Mesendoderm (in vitro differentiated cells): ENCODE data around the gene ARL13B.

ENCODE experiments used
- DNase-seq: peaks from one replicate; pipeline ENCODE4 v3.0.0; 2013
- H2AK5ac ChIP-seq: 2 replicates; pipeline ENCODE4 v1.6.1; 2013; ENCODE audit warnings: low read length, inconsistent platforms
- H2BK120ac ChIP-seq: 2 replicates; pipeline ENCODE4 v1.6.1; 2013; ENCODE audit warnings: low read depth, mild to moderate bottlenecking, low read length, moderate library complexity, mixed read lengths
- H2BK15ac ChIP-seq: replicated peaks from 2 replicates; pipeline ENCODE4 v1.6.1; 2013; ENCODE audit warnings: low read depth, mild to moderate bottlenecking, moderate library complexity
- H2BK5ac ChIP-seq: 2 replicates; pipeline ENCODE4 v1.6.1; 2013; ENCODE audit warnings: low read length, inconsistent platforms
- H3K18ac ChIP-seq: 2 replicates; pipeline ENCODE4 v1.6.1; 2013; ENCODE audit warnings: mild to moderate bottlenecking, low read length, mixed read lengths
- H3K23ac ChIP-seq: one replicate; pipeline ENCODE4 v1.6.1; 2013; ENCODE audit warnings: low read length
- H3K27ac ChIP-seq: 2 replicates; pipeline ENCODE4 v1.5.1; 2013; ENCODE audit warnings: low read depth, mild to moderate bottlenecking, inconsistent platforms, low read length, moderate library complexity
- H3K27me3 ChIP-seq: 2 replicates; pipeline ENCODE4 v1.6.1; 2013; ENCODE audit warnings: low read length, control low read depth, mild to moderate bottlenecking, inconsistent platforms; ENCODE audit not compliant: insufficient read depth, poor library complexity
- H3K36me3 ChIP-seq: 2 replicates; pipeline ENCODE4 v1.6.1; 2013; ENCODE audit warnings: low read length, inconsistent platforms; ENCODE audit not compliant: control insufficient read depth, insufficient read depth
- H3K4ac ChIP-seq: one replicate; pipeline ENCODE4 v1.6.1; 2013; ENCODE audit warnings: low read depth, mild to moderate bottlenecking, low read length, moderate library complexity
- H3K4me1 ChIP-seq: 2 replicates; pipeline ENCODE4 v1.6.1; 2013; ENCODE audit warnings: low read depth, low read length, inconsistent platforms; ENCODE audit not compliant: control insufficient read depth
- H3K4me2 ChIP-seq: 2 replicates; pipeline ENCODE4 v1.6.1; 2013; ENCODE audit warnings: low read length
- H3K4me3 ChIP-seq: 2 replicates; pipeline ENCODE4 v1.5.1; 2013; ENCODE audit warnings: mild to moderate bottlenecking, low read length
- H3K56ac ChIP-seq: one replicate; pipeline ENCODE4 v1.6.1; 2013; ENCODE audit warnings: low read length
- H3K79me1 ChIP-seq: 2 replicates; pipeline ENCODE4 v1.6.1; 2013; ENCODE audit warnings: low read length, inconsistent platforms
- H3K79me2 ChIP-seq: 2 replicates; pipeline ENCODE4 v1.6.1; 2013; ENCODE audit warnings: mild to moderate bottlenecking, low read length; ENCODE audit not compliant: control insufficient read depth, insufficient read depth
- H3K9ac ChIP-seq: 2 replicates; pipeline ENCODE4 v1.6.1; 2013; ENCODE audit warnings: low read length, inconsistent platforms
- H4K5ac ChIP-seq: one replicate; pipeline ENCODE4 v1.6.1; 2013; ENCODE audit warnings: low read length
- H4K8ac ChIP-seq: one replicate; pipeline ENCODE4 v1.6.1; 2013; ENCODE audit warnings: low read depth, mild to moderate bottlenecking, control low read depth, low read length, moderate library complexity
- WGBS: extraction: QIAGEN DNeasy Blood & Tissue Kit; methylation state at CpG from one replicate; pipeline ENCODE4 v1.1.7; 2013; ENCODE audit warnings: low lambda C conversion rate, missing lambda C conversion rate; ENCODE audit not compliant: insufficient coverage; ENCODE audit errors: extremely low coverage; 5-methylcytosine and 5-hydroxymethylcytosine counted together

Gene ARL13B

DNA sequence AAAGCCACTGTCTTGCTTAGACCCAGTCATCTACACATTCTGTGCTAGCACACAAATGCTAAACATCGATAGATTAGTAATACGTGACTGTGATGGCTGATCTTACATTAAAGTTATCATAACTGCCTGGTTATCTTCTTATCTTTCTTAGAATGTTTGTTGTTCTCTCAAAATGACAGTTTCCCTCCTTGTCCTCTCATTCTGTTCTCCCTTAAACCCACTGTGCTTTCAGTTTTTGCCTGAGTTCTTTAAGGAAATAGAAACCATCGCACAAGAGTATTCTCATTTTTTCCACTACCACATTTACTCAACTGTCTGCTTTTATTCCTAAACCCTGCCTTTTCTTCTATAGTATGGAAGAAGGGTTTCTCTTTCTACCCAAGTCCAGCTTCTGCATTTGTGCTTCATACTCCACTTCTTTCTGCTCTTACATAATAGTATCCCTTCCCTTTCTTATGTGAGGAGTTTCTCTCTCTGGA, 31.3 kb downstream of the ARL13B start:
- no peaks in the 10 kb centered on the region for H3K27me3 ChIP-seq
- H3K79me2 ChIP-seq: no peaks in the 10 kb centered on the region
- no peaks in the 10 kb centered on the region for H3K79me1 ChIP-seq
- DNase-seq: no peak
- no peak overlapping the region for H2BK15ac ChIP-seq
- H4K8ac ChIP-seq: no peak overlapping the region
- no peaks in the 10 kb centered on the region for H3K36me3 ChIP-seq
- no CpG with 5 or more reads among the region's 3 CpGs for WGBS
- no peak overlapping the region for H3K9ac ChIP-seq
- no peak overlapping the region for H2AK5ac ChIP-seq
- no peak overlapping the region for H3K4me2 ChIP-seq
- H2BK120ac ChIP-seq: no peak overlapping the region
- no peaks in the 10 kb centered on the region for H3K4me1 ChIP-seq
- no peak overlapping the region for H3K23ac ChIP-seq
- no peak overlapping the region for H3K56ac ChIP-seq
- no peak overlapping the region for H3K4ac ChIP-seq
- no peak overlapping the region for H3K27ac ChIP-seq
- no peak overlapping the region for H3K18ac ChIP-seq
- no peak overlapping the region for H2BK5ac ChIP-seq
- no peak overlapping the region for H3K4me3 ChIP-seq
- no peak overlapping the region for H4K5ac ChIP-seq

DNA sequence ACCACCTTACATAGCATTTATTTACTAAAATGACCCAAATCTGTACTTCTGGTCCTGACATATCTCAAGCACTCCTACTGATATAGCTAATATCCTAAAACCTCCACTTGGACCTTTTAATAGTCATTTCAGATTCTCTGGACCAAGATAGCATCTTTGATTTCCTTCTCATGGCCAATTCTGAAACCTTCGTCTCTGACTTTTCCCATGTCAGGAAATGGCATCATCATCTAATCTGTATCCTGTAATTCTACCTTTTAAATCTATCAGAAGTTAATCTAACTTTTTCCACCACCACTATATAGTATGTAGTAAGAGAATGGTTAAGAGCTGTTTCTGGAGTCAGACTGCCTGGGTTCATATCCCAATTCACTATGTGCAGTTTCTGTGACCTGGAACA, 32.2 kb downstream of the ARL13B start:
- WGBS: no CpG with 5 or more reads among the region's 1 CpG
- no peaks in the 10 kb centered on the region for H3K4me1 ChIP-seq

DNA sequence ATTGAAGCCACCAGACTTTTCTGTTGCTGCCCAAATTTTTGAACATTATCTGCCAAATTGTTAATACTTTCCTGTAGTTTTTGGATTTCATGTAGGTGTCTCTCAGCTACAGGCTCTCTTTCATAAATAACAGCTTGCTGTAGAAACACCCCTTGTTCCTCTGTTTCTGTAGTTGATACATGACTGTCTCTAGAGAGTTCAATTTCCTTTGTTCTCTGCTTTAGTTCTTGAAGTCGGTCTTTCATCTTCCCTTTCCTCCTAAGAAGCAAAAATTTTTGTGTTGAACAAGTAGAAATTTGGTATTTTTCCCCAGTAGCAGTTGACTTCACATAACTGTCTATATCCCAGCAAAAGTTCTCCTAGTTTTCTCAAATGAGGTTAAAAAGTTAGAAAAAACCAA, 35.1 kb downstream of the ARL13B start:
- no CpG with 5 or more reads among the region's 1 CpG for WGBS

More for the DNA sequence above, 32.2 kb downstream of the ARL13B start:
- Histone ChIP-seq H3K18ac (no peak overlapping the region), H3K4ac (no peak overlapping the region), H3K9ac (no peak overlapping the region), H4K5ac (no peak overlapping the region), H3K56ac (no peak overlapping the region), H3K79me1 (no peaks in the 10 kb centered on the region), H3K79me2 (no peaks in the 10 kb centered on the region), H2BK5ac (no peak overlapping the region), H3K4me2 (no peak overlapping the region), H3K27me3 (no peaks in the 10 kb centered on the region), H2AK5ac (no peak overlapping the region), H3K23ac (no peak overlapping the region), H3K36me3 (no peaks in the 10 kb centered on the region), H2BK15ac (no peak overlapping the region), H2BK120ac (no peak overlapping the region), H3K4me3 (no peak overlapping the region), H4K8ac (no peak overlapping the region), H3K27ac (no peak overlapping the region)
- no peak for DNase-seq

DNA sequence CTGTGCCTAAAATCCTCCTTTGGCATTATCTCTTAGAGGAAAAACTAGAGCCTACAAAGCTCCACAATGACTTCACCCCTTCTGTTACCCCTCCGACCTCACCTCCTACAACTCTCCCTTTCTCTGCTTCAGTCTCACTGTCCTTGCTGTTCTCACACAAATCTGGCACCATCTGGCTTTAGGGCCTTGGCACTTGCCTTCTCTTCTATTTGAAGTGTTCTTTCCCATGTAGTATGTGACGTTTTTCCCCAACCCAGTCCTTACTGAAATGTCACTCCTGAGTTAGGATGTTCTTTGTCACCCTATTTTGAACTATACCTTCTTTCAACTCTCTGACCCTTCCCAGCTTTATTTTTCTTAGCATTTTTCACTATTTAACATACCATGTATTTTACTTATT, 39.7 kb downstream of the ARL13B start:
- no peak overlapping the region for H2BK120ac ChIP-seq
- no peak overlapping the region for H3K4ac ChIP-seq
- no peaks in the 10 kb centered on the region for H3K4me1 ChIP-seq
- no CpG with 5 or more reads among the region's 2 CpGs for WGBS
- H4K8ac ChIP-seq: no peak overlapping the region
- no peak overlapping the region for H3K56ac ChIP-seq
- no peak overlapping the region for H2BK15ac ChIP-seq
- H4K5ac ChIP-seq: no peak overlapping the region
- no peak overlapping the region for H2BK5ac ChIP-seq
- H3K18ac ChIP-seq: no peak overlapping the region
- DNase-seq: no peak
- H3K23ac ChIP-seq: no peak overlapping the region
- no peak overlapping the region for H3K27ac ChIP-seq
- H2AK5ac ChIP-seq: no peak overlapping the region
- no peaks in the 10 kb centered on the region for H3K27me3 ChIP-seq
- no peaks in the 10 kb centered on the region for H3K79me2 ChIP-seq
- H3K36me3 ChIP-seq: no peaks in the 10 kb centered on the region
- H3K9ac ChIP-seq: no peak overlapping the region
- no peaks in the 10 kb centered on the region for H3K79me1 ChIP-seq
- H3K4me2 ChIP-seq: no peak overlapping the region
- H3K4me3 ChIP-seq: no peak overlapping the region

More for the DNA sequence above, 35.1 kb downstream of the ARL13B start:
- H2BK15ac ChIP-seq: no peak overlapping the region
- no peak overlapping the region for H3K18ac ChIP-seq
- no peaks in the 10 kb centered on the region for H3K4me1 ChIP-seq
- H3K23ac ChIP-seq: no peak overlapping the region
- no peak overlapping the region for H3K4me3 ChIP-seq
- H3K56ac ChIP-seq: no peak overlapping the region
- H2BK5ac ChIP-seq: no peak overlapping the region
- H3K27me3 ChIP-seq: no peaks in the 10 kb centered on the region
- no peak overlapping the region for H4K8ac ChIP-seq
- H3K27ac ChIP-seq: no peak overlapping the region
- no peak for DNase-seq
- H2BK120ac ChIP-seq: no peak overlapping the region
- no peak overlapping the region for H3K4me2 ChIP-seq
- no peak overlapping the region for H4K5ac ChIP-seq
- no peak overlapping the region for H3K9ac ChIP-seq
- no peaks in the 10 kb centered on the region for H3K79me1 ChIP-seq
- H3K79me2 ChIP-seq: no peaks in the 10 kb centered on the region
- no peak overlapping the region for H2AK5ac ChIP-seq
- H3K4ac ChIP-seq: no peak overlapping the region
- H3K36me3 ChIP-seq: no peaks in the 10 kb centered on the region

DNA sequence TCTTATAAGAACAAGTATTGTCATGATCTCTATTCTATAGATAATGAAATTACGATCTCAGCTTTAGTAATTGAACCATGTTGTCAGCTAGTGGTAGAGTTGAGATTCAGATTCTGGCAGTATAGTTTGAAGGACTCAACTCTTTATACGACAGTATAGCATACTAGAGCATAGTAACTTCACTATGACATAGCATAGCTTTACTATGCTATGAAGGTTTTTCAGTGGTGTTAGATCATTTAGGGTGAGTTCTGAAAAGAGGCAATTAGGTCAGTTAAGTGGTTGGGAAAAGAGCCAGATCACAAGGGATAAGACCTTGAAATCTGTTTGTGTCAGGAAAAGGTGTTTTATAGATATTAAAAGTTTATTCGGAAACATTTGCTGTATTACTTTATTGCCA, 40.3 kb downstream of the ARL13B start:
- Histone ChIP-seq H2BK5ac (no peak overlapping the region), H3K56ac (no peak overlapping the region), H4K8ac (no peak overlapping the region), H2BK120ac (no peak overlapping the region), H3K27me3 (no peaks in the 10 kb centered on the region), H3K27ac (no peak overlapping the region), H3K79me1 (no peaks in the 10 kb centered on the region), H3K4ac (no peak overlapping the region), H3K4me3 (no peak overlapping the region), H3K9ac (no peak overlapping the region), H3K18ac (no peak overlapping the region), H2BK15ac (no peak overlapping the region), H4K5ac (no peak overlapping the region), H3K36me3 (no peaks in the 10 kb centered on the region), H3K4me1 (no peaks in the 10 kb centered on the region), H2AK5ac (no peak overlapping the region), H3K4me2 (no peak overlapping the region), H3K23ac (no peak overlapping the region), H3K79me2 (no peaks in the 10 kb centered on the region)
- no peak for DNase-seq
- no CpG with 5 or more reads among the region's 3 CpGs for WGBS

DNA sequence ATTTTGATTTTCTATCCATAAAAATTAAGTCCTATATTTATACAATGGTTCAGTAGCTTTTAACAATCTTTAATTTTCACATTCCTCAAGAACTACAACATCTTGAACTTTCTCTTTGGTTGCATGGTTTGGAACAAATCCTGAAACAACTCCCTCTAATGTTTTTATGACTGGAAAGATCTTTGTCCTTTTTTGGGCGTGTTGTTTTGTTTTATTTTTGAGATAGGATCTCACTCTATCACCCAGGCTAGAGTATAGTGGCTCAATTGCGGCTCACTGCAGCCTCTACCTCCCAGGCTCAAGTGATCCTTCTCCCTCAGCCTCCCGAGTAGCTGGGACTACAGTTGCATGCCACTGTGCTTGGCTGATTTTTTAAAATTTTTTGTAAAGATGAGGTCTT, 44.4 kb downstream of the ARL13B start:
- no peak for DNase-seq
- H3K23ac ChIP-seq: no peak overlapping the region
- H3K36me3 ChIP-seq: no peaks in the 10 kb centered on the region
- H3K18ac ChIP-seq: no peak overlapping the region
- no peak overlapping the region for H3K56ac ChIP-seq
- no peaks in the 10 kb centered on the region for H3K79me2 ChIP-seq
- no peak overlapping the region for H2BK5ac ChIP-seq
- no peak overlapping the region for H3K4me3 ChIP-seq
- no peaks in the 10 kb centered on the region for H3K27me3 ChIP-seq
- H3K4me2 ChIP-seq: no peak overlapping the region
- no peak overlapping the region for H4K8ac ChIP-seq
- H3K4ac ChIP-seq: no peak overlapping the region
- no peaks in the 10 kb centered on the region for H3K4me1 ChIP-seq
- H2AK5ac ChIP-seq: no peak overlapping the region
- H2BK120ac ChIP-seq: no peak overlapping the region
- WGBS: no CpG with 5 or more reads among the region's 3 CpGs
- no peak overlapping the region for H3K27ac ChIP-seq
- H3K9ac ChIP-seq: no peak overlapping the region
- H2BK15ac ChIP-seq: no peak overlapping the region
- H4K5ac ChIP-seq: no peak overlapping the region
- H3K79me1 ChIP-seq: no peaks in the 10 kb centered on the region
